ENCODE data around the gene BCLAF1.

The BCLAF1 gene

GRCh38 chr6:136212608-136213007, 77.0 kb downstream of the BCLAF1 start:
- H3K27ac ChIP-seq = no peak overlapping the region
- TF ChIP-seq ZFX (IDR thresholded peaks at IDR 0.05; ENCODE audit: borderline replicate concordance) = no peak
- no peak for TF ChIP-seq CTCF (IDR thresholded peaks at IDR 0.05)

GRCh38 chr6:136210398-136211165, 79.1 kb downstream of the BCLAF1 start:
- H3K27ac ChIP-seq = no peak overlapping the region
- no peak for TF ChIP-seq ZFX (IDR thresholded peaks at IDR 0.05; ENCODE audit: borderline replicate concordance)
- no peak for TF ChIP-seq CTCF (IDR thresholded peaks at IDR 0.05)

- no peak for TF ChIP-seq ZFX (IDR thresholded peaks at IDR 0.05; ENCODE audit: borderline replicate concordance)
- no peak for TF ChIP-seq CTCF (IDR thresholded peaks at IDR 0.05)
- H3K27ac ChIP-seq = no peak overlapping the region
Observed at GRCh38 chr6:136209496-136209895, 80.2 kb downstream of the BCLAF1 start.

GRCh38 chr6:136208783-136209182, 80.9 kb downstream of the BCLAF1 start:
- TF ChIP-seq ZFX (IDR thresholded peaks at IDR 0.05; ENCODE audit: borderline replicate concordance) (no peak), CTCF (IDR thresholded peaks at IDR 0.05) (no peak)
- no peak overlapping the region for H3K27ac ChIP-seq

All from 22Rv1 (cell line).